ENCODE measurements around the gene TENM3.

- TF ChIP-seq CTCF (tag by site-specific recombination; IDR thresholded peaks at IDR 0.05) (no peak), ZSCAN23 (tag by site-specific recombination; IDR thresholded peaks at IDR 0.05) (no peak), ZSCAN4 (tag by site-specific recombination; IDR thresholded peaks at IDR 0.05) (no peak), SETDB1 (IDR thresholded peaks at IDR 0.05; ENCODE audit: insufficient read length, low read length) (no peak), ZNF169 (tag by site-specific recombination; IDR thresholded peaks at IDR 0.05) (no peak), ZSCAN5A (tag by site-specific recombination; IDR thresholded peaks at IDR 0.05) (no peak), ZBTB6 (tag by site-specific recombination; IDR thresholded peaks at IDR 0.05) (no peak), MZF1 (tag by site-specific recombination; IDR thresholded peaks at IDR 0.05; ENCODE audit: borderline replicate concordance) (no peak), ZBTB10 (tag by site-specific recombination; IDR thresholded peaks at IDR 0.05) (no peak), YY1 (tag by site-specific recombination; IDR thresholded peaks at IDR 0.05) (no peak), ZNF747 (tag by site-specific recombination; IDR thresholded peaks at IDR 0.05) (no peak), ZNF777 (tag by site-specific recombination; IDR thresholded peaks at IDR 0.05; ENCODE audit: borderline replicate concordance) (no peak), ZNF768 (tag by site-specific recombination; IDR thresholded peaks at IDR 0.05) (no peak), REST (tag by site-specific recombination; IDR thresholded peaks at IDR 0.05) (no peak)
These were observed 527.2 kb downstream of the TENM3 start for GRCh38 chr4:182770259-182770995.
